AG09319 (cell line): ENCODE results near the gene ARHGAP10.

Source experiments
- DNase-seq: peaks from one replicate; pipeline ENCODE4 v3.0.0-alpha.2; 2010; ENCODE audit warnings: low read depth; ENCODE audit errors: extremely low read depth
- CTCF ChIP-seq: IDR thresholded peaks from 2 replicates; pipeline ENCODE4 v1.5.1; 2011; ENCODE audit warnings: low read depth, mild to moderate bottlenecking, inconsistent platforms, low read length, moderate library complexity

Gene ARHGAP10

GRCh38 chr4:147828331-147828905, 96.5 kb downstream of the ARHGAP10 start:
- no peak for DNase-seq

GRCh38 chr4:147829401-147830101, 97.7 kb downstream of the ARHGAP10 start:
- no peak for TF ChIP-seq CTCF
- no peak for DNase-seq

More at GRCh38 chr4:147828331-147828905, 96.5 kb downstream of the ARHGAP10 start:
- no peak for TF ChIP-seq CTCF

GRCh38 chr4:147830102-147830463, 98.2 kb downstream of the ARHGAP10 start:
- DNase-seq: no peak
- no peak for TF ChIP-seq CTCF

- TF ChIP-seq CTCF: no peak
- no peak for DNase-seq
These were observed 99.1 kb downstream of the ARHGAP10 start for GRCh38 chr4:147830987-147831386.

- no peak for DNase-seq
- no peak for TF ChIP-seq CTCF
These were observed 99.8 kb downstream of the ARHGAP10 start for GRCh38 chr4:147831551-147832171.

GRCh38 chr4:147833254-147833653, 101.4 kb downstream of the ARHGAP10 start:
- no peak for DNase-seq
- TF ChIP-seq CTCF: no peak

GRCh38 chr4:147833741-147834140, 101.9 kb downstream of the ARHGAP10 start:
- DNase-seq: no peak
- no peak for TF ChIP-seq CTCF
